Left hindlimb (tissue), 1 donor: ENCODE results near the gene ADRM1.

ENCODE experiments used
- DNase-seq: peaks from one replicate; pipeline ENCODE4 v3.0.0-alpha.2; 2018

The ADRM1 gene

DNA sequence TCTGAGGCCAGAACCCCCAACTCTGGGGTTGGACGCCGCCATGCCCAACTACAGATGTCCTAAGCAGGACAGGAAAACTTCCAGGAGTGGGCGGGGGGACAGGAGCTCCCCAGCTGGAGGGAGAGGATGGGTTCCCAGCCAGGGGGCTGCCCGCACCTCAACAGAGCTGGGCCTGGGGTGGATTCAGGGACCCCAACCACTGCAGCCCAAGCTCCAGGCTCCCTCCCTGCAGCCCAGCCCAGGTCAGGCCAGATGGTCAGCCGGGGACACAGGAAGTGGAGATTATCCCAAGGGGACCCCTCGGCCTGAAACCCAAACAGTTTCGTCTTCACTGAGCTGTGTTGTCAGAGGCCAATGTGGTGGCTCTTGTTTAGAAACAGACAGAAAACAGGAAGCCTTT lies 54.9 kb downstream of the ADRM1 start:
- DNase-seq: peak; percentile 37
